Hippocampal formation (tissue), 2 donors: ENCODE results near the gene GSTM5.
A peak's percentile ranks its signal among the peaks of the same experiment; 100 is the strongest.
"Not testable (repeated sequence)": the region's sequence is repeated elsewhere in the genome, so short reads cannot be mapped to it uniquely, and the experiment has no call there.

Experiments
- DNase-seq, 2 donors: peaks; one replicate each; lab custom pipeline; 2025; lab: John Stamatoyannopoulos, UW

Gene GSTM5

DNA sequence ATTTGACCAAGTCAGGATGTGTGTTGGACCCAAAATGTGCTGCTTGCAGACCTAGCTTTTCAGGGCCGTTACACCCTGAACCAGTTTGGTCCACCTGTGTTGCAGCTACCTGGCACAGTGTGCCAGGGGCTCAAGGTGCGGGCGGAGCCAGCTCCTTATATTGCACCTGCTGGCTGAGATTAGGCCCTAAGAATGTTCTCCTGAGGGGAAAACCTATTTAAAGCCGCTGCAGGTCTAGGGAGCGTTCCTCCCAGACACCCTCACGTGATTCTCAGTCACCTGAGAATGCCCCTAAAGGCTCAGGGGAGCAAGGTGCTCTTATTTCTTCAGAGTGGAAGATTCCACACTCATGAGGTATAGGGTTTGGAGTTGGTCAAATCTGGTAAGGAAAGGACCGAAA lies 16.8 kb downstream of the GSTM5 start:
- DNase-seq = no peak

DNA sequence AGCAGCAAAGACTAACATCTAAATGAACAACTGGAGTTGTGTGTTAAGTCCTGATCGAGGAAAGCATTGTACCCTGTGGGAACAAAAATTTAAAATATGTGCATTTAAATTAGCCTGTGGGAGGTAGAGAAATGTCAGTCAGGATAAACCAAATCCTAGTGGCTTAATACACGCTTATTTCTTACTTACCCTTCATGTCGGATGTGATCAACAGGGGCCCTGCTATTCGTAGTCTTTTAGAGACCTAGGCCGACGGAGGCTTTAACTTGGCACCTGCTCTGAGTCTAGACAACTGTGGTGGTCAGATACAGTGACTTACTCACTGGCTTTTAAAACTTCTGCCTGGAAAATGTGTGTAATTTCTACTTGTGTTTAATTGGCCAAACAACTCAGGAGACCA lies 18.6 kb downstream of the GSTM5 start:
- DNase-seq = no peak

DNA sequence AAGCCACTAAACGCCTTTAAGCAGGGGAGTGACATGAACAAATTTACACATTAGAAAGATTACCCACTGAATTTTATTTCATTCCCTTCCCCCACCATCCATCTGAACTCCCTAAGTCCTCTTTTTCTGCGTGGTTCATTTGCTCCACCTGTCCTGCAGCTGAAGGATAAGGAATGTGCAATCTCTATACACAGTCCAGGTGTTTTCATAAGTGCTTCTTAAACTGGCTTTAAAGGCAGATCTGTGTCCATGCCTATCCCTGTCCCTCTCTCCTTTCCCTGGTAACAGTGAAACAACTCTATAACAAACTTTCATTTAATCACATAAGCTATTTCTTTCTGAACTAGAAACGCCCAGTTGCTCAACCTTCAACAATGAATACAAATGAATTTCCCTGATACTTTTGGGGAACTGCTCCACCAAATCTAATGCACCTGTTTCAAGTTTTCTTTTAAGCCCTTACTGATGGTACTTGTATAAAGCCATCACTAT lies 20.4 kb downstream of the GSTM5 start:
- no peak for DNase-seq

DNA sequence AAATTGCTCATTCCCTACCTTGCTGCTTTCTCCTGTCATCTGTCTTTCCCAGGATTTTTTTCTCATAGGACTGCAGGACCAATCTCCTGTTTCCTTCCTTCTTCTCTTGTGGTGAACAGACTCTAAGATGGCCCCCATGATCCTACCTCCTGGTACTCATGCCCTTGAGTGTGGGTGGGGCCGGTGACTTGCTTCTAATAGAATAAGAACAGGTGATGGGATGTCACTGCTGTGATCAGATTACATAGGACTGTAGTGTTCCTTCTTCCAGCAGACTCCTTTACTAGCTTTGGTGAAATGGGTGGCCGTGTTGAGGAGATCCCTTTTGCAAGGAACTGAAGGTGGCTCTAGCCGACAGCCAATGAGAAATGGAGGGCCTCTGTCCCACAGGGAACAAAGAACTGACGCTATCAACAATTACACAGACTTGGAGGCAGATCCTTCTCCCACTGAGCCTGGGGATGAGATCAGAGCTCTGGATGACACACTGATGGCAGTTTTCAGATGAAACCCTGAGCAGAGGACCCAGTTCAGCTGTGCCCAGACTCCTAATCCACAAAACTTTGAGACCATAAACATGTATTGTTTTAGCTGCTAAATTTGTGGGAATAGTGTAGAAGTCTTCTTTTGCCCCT lies 21.3 kb downstream of the GSTM5 start:
- no peak for DNase-seq

DNA sequence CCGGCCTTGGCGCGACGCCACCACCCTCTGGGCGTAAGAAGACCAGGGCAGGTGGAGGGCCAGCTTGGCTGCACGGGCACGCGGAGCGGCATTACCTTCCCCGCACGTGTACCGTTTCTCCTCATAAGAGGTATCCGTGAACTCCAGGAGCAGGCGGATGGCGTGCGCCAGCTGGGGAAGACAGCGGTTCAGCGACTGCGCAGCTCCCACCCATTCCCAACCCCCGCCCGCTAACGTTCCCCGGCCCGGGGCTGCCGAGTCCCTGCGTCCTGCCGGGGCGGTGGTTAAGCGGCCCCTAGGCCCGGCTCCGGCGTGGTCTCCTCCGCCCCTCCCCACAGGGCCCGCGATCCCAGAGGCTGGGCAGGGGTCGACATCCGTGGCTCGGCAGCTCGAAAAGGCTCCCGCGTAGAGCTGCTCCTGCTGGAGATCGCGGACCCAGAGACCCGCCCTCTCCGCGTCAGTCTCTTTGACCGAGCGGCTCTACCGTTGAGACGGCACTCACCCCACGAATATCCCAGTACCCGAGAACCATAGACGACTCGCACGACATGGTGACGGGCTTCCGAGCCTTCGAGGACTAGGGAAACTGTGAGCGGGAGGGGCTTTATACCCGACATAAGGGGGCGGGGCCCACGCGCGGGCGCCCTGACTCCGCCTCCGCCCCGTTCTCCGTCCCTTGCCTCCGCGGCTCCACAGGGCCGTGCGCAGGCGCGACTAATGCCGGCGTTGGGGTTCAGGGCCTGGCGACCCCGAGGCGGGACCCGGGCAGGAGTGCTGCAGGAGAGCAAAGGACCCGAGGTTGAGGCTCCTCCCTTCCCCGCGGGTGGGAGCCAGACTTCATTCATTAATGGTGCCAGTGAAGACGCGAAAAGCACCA lies 27.9 kb downstream of the GSTM5 start:
- peak; percentile 39 to 65 for DNase-seq

DNA sequence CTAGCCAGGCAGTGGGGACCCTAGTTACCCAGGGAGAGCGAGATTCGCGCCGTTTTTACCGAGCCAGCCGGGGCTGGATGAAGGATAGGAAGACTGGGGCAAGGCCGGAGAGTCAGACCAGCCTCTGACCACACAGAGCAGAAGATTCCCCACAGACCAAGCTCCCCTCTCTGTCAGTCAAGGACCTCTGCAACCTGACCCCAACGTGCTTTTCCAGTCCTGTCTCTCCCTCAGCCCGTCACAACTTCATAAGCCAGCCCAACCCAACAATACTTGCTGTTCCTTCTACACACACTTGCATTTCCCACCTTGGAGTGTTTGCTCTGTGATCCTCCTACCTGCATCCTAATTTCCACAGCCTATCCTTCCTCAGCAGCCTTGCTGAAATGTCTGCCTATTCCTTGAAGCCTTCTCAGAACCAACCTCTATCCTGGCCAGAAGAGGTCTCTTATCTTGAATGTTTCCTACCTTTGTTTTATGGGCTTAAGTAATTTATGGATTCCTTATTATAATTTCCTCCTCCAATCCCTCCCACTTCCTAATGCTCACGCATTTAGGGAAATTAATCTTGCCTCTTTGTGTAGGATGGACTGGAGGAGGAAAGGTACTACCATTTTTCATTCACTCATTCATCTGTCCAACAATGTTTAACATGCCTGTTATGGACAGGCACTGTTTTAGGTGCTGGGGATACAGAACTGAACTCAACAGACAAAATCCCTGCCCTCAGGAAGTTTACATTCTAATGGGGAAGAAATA lies 28.7 kb downstream of the GSTM5 start, which contains the start of gene GSTM3:
TSS of gene GSTM3 (minus strand) at position 424 of the 759 bp plus-strand sequence. CDS start 751 bp downstream, outside the sequence.
- no peak for DNase-seq

DNA sequence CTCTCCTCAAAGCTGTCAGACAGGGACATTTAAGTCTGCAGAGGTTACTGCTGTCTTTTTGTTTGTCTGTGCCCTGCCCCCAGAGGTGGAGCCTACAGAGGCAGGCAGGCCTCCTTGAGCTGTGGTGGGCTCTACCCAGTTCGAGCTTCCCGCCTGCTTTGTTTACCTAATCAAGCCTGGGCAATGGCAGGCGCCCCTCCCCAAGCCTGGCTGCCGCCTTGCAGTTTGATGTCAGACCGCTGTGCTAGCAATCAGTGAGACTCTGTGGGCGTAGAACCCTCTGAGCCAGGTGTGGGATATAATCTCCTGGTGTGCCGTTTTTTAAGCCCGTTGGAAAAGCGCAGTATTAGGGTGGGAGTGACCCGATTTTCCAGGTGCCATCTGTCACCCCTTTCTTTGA lies 36.3 kb downstream of the GSTM5 start:
- not testable (repeated sequence) for DNase-seq

DNA sequence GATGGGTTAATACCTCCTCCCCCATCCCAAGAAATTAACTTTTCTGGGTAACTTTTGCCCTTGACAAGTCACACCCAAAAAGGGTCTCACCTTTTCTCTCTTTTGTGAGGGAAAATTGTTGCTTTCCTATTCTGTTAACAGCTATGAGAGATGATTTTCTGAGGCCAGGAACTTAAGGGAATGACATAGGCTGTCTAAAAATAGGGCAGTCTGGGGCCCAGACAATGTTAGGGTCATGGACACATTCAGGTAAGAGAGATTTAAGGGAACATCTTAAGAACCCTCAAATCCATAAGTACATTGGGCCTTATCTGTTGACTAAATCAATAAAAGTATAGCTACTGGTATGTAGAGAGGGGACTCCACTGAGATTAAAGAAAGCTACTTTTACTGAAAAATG lies 37.2 kb downstream of the GSTM5 start:
- no peak for DNase-seq

DNA sequence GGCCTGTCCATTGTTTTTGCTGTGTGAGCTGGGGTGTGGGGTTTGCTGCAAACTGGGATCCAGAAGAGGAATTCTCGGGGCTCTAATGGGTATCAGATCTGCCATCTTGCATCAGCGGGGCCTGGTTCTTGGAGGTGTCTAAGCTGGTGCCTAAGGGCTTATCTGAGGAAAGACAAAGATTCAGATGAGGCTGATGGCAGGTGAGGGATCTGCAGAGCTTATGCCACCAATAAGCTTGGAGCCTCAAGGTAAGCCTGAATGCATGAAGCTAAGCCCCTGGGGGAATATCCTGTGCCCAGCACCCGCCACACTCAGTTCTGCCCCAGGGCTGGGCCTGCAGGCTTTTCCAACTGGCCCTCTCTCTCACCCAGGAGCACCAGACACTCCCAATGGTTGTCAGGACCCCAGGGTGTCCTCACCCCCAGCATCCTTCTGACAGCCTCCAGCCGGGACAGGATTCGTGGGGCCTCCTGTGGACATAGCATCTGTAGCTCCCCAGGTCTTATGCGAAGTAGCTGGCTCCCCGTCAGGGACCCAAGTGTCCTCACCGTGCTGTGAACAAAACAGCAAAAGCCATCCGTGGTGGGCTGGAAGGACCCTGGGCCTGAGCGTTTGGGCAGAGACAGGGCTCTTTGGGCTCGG lies 38.3 kb downstream of the GSTM5 start:
- DNase-seq = no peak

DNA sequence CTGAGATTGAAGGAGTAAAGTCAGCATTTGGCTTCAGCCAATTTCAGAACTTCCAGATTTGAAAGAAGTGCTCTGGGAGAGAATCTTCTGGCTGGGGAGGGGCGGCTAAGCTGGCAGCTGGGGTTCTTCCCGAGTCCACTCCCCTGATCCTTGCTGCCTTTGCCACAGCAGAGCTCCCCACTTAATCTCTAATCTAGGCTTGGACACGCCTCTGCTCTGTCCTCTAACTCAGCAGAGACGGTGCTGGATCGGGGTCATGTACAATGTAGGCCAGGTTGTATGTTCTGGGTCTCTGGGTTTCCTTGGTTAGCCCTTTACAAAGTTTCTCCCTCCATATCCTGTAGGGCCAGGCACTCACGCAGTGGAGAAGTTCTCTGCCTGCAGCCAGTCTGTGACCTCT lies 38.9 kb downstream of the GSTM5 start:
- DNase-seq = no peak

DNA sequence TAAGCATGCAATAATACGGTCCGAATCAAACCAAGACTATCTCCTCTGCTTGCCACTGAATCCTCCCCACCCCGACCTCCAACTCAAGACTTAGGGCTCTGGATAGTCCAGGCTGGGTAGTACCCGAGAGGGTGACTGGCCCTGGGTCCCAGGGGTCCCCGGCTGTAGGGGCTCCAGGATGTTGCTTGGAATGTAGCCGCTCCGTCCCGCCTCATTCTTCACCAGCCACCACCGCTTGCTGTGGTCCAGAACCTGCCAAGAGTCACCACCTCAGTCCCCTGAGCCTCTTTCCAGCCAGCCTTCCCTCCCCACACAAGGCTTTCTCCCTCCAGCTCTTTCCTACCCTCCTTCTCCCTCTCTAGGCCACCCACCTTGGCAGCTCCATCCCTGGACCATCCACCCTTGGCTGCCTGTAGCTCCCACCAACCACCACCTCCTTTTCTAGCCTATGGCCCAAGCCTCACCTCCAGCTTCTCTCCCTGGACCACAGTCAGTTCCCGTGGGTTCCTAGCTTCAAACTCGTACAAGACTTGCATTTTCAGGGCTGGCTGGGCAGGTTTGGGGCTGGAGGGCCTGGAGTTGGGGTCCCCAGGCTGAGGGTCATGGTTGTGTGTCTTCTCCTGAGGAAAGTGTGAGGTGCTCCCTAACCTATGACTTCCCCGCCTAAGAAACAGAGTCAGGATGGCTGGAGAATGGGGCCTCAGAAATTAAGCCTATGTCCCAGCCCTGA lies 39.6 kb downstream of the GSTM5 start:
- no peak for DNase-seq

DNA sequence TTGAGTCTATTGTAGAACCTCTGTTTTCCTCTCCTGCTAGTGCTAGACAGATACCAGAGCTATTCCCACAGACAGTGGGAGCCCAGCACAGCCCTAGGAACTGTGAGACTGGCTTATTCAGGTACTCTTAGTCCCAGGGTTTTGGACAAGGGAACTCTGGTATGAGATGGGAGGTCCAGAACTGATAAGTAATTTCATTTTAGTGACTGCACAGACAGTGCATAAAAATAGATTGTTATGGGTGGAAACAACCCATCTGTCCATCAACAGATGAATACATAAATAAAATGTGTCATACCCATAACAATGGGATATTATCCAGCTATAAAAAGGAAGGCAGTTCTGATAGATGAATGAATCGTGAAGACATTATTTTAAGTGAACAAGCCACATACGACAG lies 42.7 kb downstream of the GSTM5 start:
- DNase-seq = no peak

DNA sequence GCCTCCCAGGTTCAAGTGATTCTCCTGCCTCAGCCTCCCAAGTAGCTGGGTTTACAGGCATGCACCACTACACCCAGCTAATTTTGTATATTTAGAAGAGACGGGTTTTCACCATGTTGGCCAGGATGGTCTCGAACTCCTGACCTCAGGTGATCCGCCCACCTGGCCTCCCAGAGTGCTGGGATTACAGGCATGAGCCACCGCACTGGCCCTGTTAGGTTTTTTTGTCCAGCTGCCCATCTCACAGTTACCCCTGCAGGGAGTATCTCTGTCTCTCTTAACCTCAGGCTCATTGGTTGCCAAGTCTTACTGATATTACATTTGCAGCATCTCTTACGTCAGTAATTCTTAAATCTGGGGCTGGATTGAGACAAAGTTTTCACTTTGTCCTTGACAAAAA lies 44.3 kb downstream of the GSTM5 start:
- DNase-seq = not testable (repeated sequence)

DNA sequence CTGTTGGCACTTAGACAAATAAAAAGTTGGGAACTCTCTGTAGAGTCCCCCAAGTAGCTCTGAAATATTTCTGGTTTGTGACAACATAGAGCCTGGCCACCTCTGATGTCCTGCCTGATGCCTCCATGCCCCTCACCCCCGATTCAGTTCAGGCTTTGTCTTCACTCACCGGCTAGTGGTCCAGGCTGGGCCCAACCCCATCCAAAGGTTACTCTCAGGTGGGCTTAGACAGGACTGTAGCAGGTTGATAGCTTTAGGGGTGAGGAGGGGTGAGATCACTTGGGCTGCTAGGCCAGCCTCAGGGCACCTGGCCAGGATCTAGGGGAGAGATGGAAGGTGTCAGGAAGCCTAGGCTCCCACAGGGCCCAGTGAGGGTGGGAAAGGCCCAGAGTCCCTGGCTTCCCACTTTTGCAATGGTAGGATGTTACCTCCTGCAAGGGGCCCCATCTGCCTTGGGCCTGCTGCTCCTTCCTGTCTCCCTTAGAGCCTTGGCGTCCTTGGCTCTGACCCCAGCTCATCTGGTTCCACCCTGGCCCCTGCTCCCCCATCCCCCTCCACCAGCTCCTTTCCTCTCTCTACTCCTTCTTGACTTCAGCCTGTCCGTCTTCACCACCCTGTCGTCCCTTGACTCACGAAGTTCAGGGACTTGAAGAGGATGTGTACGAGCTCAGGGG lies 44.9 kb downstream of the GSTM5 start:
- DNase-seq = no peak

DNA sequence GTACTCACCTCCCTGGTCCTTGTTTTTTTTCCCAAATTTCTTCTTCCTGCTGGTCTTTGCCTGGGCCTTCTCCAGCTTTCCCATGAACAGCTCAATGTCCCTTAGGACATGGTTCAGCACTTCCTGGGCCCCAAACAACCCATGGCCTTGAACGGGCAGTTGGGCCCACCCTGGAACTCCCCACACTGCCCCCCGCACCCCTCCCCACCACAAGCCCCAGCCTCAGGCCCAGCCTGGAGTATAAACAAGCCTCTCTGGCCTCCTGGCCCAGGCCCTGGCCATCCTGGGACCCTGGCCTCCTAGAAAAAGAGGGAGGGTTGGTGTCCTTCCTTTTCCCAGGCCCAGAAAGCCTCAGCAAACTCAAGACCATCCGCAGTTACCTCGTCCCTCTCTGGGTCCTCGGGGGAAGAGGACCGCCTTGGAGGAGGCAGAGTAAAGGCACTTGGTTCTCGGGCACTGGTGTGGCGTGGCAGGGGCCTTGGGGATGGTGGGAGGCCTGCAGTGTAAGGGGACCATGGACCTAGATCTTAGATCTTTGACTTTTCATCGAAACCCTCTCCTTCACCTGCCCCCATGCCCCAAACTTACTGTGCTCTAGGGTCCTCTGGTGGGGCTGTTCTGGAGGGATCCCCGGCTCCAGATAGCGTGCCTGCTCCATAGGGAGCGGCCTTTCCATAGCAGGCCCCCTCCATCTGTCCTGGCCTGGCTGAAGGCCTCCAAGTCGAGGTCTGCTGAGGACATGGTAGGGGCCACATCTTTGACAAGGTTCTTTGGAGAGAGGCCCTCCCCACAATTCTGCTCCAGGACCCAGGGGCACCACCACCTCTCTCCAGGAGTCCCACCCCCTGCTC lies 46.1 kb downstream of the GSTM5 start:
- DNase-seq = no peak

DNA sequence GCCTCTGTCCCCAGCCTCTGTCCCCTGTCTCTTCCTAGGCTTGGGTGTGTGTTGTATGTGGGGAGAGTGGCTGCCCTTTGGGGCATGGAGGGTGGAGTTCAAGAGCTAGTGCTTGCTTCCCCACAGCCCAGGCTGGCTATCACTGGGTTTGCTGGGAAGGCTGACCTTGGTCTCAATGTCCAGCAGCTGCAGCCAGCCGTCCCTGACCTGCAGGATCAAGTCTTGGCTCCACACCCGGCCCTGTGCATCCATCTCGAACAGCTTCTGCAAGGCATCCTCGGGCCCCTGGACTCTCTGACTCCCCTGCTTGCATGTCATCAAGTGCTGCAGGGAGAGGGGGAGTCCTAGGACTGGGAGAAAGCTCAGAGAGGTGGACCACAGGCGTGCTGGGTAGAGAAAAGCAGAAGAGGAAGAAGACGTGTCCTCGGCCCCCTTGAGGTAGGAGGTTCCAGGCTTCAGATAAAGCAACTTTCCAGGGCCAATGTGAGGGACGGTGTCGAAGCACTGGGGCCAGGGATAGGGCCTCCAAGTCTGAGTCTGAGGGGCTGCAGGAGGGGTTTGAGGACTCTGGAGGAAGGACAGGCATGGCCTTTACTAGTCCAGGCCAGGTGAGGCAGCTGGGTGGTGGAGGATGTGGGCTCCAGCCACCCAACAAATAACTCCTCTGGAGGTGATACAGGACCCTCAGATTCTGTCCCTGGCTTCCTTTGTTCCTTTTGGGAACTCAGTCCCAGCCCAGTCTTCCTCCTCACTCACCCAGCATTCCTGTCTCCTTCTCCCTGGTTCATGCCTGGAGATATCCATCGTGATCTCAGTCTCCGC lies 47.7 kb downstream of the GSTM5 start:
- no peak for DNase-seq

DNA sequence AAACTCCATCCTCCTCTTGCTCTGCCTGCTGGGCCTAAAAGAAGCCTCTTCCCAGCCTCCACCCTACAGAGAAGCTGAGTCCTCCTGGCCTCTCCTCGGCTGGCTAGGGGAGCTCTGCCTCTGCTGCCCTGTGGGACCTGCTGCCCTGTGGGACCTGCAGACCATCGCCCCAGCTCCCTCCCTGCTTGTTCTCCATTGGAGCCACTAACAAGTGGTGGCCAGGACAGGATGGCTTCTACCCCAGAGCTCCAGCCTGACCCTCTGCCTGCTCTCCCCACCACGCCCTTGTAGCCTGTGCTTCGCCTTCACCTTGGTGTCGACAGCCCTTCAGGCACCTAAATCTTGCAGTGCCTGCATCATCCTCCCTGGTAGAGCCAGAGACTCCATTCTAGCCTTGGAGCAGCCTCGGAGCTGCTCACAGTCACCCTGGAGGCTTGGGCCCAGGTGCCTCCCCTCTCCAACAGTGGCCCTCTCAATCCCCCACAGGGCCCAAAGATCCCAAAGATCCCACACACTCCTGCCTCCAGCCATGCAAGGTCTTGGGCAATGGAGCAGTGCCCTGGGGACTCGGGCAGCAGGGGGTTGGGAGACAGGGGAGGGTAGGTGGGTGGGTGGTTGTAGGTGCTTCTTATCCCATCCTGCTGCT lies 48.7 kb downstream of the GSTM5 start:
- no peak for DNase-seq
